Smooth muscle cell of the brain vasculature (primary cell): ENCODE results near the gene FHOD3.
"Not testable (repeated sequence)": the region's sequence is repeated elsewhere in the genome, so short reads cannot be mapped to it uniquely, and the experiment has no call there.

Source experiments
- DNase-seq: peaks from one replicate; pipeline ENCODE4 v3.0.0-alpha.2; 2012; ENCODE audit warnings: low read depth, low spot score

FHOD3 gene

DNA sequence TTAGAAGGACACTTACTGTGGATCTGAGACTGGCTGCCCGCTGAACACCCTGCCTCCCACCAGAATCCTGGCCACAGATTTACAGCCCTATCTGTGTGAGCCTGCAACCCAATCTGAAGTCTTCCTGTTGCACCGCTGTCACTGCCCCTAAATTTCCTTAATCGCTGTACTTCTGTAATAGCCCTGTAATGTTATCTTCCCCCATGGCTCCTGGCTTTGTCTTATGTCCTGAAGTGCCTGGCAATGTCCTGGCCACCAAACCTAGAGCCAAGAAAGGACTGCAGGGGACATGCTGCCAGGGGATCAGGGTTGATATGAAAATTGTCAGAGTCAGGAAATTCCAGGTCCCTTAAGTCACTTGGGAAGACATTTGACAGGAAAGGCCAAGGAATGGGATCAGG lies 52.7 kb downstream of the FHOD3 start:
- DNase-seq: no peak

DNA sequence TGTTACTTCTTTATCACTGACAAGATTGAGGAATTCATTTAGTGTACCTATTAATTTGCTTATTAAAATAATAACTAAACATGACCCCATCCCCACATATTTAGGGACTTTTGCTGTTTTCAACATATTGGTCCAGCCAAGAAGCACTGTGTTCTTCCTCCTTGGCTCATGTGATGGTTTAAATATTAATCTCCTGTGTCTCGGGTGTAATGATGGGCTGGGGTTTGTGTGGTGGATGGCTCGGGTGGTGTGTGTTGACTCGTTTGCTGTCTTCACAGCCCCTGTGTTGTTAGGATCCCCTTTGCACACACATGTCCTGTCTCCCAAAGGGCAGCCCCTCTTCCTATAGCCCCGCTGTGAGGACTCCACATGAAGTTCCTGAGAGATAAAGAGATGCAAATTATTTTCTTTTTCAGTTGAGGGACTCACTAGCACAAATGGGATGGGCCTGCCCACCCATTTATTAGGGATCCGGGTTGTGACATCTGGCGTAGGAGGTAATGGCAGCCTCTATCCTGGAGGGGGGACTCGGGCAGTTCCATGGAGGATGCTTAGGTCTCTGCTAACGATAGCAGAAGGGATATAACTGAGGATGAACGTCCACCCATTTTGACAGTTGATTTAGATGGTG lies 53.4 kb downstream of the FHOD3 start:
- DNase-seq: no peak

DNA sequence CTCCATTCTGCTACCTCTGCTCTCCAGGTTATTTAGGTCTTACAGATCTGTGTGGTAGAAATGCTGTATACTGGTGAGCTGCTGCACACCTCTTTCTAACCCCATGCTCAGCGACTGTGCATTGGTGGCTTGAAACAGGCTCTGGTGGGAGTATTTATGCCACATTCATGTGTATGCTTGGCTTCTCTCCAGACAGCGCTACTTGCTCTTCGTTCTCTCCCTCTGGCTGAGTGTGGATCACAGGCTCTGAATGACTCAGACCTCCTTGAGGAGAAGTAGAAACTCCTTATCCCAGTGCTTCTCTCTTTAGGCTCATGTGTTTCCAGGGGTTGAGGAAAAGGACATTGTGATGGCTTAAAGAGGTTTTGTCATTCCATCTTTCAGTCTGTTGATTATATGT lies 54.9 kb downstream of the FHOD3 start:
- no peak for DNase-seq

DNA sequence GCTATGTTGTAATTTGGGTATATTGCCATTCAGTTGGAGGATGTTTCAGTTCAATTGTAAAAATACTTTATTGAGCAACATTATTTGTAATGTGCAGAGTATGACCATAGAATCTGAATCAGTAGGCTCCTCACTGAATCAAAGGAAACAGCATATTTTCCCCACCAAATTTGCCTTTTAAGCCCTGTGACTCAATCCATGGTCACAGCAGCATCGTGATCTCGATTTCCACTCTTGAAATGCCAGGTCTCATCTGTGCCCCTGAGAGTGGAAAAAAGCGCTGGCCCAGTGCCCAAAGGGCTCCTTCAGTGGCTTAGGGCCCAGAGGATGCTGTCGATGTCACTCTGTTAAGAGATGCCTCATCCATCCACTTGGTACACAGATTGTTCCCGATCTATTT lies 57.5 kb downstream of the FHOD3 start:
- DNase-seq: no peak

DNA sequence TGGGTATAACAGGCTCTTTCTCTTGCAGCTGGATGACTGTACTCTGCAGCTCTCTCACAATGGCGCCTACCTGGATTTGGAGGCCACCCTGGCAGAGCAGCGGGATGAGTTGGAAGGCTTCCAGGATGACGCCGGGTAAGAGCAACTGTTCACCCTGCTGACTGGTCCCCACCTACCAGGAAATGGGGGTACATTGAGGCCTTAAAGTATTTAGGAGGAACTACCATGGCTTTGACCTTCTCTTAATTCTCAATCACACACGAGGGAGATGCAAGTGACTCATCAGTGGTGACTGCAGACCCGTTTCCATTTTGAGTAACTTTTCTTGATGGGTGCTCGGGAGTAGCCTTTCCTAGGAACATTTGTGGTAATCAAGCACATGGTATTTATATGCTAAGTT lies 58.0 kb downstream of the FHOD3 start:
- DNase-seq: no peak

DNA sequence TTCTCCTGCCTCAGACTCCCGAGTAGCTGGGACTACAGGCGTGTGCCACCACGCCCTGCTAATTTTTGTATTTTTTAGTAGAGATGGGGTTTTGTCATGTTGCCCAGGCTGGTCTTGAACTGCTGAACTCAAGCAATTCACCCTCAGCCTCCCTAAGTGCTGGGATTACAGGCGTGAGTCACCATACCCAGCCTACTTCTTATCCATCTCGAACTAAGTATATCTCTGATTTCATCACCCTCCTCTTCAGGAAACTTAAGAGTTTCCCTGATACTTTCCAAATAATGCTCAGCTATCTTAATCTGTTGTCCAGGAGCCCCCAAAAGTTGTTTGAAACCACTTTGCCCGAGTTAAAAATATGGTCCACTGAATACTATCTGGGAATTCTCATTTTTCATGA lies 59.2 kb downstream of the FHOD3 start:
- not testable (repeated sequence) for DNase-seq

DNA sequence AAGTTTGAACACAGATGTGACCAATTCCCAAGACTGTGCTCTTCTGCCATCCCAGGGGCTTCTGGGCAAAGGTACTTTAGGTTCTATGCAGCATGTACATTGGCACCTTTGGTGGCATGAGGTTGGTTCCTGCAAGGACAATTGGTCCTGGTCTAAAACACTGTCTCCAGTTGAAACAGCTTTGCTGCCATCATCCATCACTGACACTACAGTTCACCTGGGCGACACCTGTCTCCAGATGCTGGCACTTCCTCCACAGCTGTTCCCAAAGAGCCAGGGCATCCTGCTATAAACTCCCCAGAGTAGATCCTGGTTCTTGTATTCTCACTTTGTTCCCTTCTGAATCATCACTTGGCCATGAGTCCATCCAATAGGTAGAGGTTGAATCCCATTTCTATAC lies 60.6 kb downstream of the FHOD3 start:
- DNase-seq: no peak

DNA sequence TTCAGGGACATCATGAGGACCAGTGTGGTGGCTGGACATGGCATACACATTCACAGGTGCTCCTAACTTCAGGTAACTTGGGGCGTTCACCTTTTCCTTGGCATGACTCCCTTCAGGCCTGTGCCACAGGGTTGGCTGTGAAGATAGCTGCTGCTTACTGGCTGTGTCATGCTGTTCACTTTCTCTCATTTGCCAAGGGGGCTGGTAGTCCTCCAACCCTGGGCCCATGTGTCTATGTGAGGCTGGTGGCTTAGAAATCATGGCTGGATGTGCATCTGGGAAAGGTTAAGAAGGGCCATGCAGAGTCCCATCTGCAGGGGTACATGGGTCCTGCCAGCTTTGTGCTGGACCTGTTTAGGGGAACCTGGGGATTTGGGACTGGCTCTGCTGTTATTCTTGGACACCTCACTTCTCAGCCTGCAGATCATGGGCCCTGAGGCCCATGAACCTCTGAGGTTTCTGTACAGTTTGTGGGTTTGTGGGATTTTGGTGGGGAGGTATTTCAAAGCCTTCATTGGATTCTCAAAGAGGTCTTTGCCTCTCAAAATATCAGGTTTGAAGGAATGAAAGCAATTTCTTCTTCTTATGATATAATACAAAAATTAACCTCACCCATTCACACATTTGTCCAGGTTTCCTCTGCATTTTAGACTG lies 62.9 kb downstream of the FHOD3 start:
- no peak for DNase-seq

DNA sequence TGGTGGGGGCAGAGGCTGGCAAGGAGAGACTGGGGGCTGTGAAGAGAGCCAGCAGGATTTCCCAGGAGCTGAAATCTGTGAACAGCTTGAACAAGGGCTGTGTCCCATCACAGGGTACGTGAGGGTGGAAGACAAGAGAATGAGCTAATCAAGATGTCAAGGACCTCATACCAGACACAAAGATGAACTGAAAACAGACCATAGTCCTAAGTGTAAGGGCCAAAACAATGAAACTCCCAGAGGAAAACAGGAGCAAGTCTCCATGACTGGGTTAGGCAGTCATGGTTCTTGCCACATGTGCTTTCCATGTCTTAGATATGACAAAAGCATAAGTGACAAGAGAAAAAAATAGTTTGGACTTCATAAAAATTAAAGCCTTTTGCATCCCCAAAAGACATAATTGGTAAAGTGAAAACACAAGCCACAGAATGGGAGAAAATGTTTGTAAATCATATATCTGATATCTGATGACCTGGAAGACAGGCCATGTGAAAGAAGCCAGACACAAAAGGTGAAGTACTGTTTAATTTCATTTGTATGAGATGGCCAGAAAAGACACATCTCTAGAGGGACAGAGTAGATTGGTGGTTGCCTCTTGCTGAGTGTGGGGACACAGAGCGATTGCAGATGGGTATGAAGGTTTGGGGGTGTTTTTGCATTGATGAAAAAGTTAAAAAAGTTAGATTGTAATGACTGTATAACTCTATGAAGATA lies 67.6 kb downstream of the FHOD3 start:
- DNase-seq: no peak

DNA sequence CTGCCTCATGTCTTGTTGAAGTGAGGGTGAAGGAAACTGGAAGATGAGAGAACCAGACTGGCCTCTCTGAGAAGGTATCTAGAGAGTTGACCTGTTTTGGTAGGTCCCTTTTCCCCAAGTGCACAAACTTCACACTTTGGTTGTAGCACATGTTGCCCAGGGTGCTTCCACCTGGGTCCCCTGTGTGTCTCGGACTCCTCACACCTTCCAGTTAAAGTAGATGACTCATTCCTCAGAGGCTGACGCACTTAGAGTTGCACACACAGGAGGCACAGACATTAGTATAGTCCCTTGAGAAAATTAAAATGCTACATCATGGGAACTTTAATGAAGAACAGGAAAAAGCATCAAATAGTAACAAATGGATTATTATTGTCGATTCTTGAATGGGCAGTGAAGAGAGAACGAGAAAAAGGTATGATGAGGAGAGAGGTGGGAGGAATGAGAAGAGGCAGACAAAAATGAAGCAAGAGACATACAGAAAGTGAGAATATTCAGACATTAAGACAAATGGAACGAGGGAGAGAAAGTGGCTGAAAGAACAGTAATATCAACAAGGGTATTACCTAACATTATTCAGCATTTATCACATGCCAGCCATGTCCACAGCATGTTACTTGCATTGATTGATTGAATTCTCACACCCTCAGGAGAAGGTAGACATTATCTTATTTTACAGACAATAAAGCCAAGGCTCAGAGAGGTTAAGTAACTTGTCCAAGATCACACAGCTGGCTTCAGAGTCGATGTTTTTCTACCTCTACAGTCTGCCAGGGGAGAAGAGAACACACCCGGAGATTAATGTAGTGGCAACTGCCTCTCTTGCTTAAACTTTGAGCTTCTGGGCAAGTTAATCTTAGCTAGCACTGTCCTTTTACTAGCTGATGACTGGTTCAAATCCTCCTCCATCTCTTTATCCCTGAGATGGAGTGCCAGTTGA lies 68.6 kb downstream of the FHOD3 start:
- DNase-seq: no peak

DNA sequence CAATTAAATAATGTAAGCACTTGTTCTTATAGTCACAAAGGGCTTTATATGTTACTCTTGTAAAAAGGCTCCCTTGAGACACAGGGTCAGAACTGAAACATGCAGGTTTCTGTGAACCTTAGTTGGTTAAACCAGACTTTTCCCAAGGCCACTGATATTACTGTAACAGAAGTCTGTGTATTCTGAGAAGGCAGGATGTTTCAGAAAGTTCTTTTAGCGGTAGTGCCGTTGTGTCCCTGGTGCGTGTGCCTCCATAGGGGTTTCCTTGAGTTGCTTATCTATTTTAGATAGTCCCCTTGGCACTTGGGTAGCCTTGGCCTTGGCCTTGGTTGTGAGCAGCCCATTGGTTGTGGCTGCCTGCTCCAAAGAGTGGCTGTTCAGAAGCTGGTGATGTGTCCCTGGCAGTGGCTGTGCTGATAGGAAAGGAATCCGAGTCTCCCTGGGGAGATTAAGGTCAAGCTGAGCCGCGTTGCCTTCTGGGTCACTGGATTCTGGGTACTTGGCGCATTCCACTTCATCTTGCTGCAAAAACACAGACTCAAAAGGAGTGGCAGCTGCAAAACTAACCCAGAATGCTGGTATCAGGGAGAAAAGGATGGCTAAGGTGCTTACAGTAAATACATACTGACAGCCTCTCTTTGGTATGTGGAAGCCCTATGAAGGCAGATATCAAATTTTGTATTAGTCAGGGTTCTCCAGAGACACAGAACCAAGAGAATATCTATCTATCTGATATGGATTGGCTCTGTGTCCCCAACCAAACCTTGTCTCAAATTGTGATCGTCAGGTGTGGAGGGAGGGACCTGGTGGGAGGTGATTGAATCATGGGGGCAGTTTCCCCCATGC lies 69.7 kb downstream of the FHOD3 start:
- DNase-seq: no peak

DNA sequence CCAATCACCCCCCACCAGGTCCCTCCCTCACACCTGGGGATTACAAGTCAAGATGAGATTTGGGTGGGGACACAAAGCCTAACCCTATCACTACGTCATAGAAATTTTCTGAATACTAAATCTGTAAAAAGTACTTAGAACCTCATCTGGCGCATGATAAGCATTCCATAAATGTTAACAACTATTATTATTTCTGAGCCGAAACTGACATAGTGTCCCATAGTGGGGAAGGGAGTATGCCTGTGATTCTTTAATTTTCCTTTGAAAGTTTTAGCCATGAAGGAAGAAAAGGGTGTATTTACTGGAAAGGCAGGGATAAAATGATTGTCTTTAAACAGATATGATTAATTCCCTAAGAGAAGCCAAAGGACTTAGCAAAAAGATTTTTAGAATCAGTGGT lies 71.4 kb downstream of the FHOD3 start:
- no peak for DNase-seq

DNA sequence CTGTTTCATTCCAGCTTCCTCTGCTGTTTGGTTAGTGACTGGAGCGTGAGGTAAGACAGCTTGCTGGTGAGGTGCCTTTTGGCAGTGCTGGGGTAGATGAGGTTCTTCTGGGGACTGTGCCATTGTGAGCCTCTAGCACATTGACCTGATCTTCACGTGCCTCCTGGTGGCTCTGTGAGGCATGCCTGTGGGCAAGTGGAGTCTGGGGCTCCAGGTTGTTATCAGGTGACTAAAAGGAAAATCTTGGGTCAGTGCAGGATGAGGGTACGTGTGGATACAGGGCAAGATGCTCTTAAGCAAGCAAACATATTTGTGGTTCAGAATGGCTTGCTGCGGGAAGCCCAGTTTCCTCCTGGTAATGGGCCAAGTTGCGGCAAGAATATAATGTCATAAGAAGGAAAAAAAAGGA lies 75.4 kb downstream of the FHOD3 start:
- no peak for DNase-seq

DNA sequence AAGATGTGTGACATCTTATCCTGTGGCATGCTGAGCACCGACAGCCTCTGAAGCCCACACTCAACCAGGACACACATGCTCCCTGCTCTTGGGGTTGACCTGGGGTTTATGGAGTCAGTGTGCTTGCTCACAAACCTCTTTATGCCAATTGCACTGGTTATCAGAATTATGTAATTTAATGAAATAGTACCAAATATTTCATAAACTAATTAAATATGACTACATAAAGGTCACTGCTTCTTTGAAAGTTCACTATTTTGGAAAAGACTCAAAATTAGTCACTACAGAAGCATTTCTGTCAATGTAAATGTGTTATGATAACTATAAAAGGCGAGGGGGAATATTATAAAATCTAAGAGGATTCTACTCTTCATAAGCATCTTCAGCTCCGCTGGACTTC lies 76.7 kb downstream of the FHOD3 start:
- no peak for DNase-seq

DNA sequence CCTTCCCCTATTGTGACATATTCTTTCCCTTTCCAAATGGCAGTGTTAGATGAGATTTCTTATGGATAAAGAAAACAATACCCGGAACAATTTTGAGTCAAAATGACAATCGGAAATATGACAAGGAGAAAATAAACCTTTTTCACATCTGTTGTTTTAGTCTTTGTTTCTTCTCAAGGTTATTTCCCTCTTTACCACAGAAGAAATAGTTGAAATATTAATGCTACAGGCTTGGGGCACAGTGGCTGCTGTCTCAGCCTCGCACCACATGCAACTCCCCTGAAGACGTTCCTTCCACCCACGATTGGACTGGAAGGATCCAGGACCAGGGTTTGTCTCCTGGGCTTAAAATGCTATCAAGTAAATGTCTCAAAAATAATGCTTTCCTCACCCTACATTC lies 77.6 kb downstream of the FHOD3 start:
- no peak for DNase-seq

DNA sequence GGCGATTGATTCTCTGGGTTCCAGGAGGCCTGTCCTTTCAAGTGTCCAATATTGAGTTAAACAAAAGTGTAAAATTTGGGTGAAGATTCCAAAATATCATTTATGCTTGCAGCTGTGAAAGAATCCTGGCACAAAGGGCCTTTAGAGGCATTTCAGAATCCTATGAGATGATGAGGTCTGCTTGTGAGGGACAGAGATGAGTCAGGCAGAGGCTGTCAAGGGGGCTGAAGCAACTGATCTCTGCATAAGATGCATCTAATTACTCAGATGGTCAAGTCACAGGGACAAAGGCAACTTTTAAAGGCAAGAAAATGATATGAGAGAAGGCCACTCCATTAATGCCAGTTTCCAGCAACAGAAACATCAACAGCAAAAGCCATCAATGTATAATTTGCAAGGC lies 78.8 kb downstream of the FHOD3 start:
- no peak for DNase-seq

DNA sequence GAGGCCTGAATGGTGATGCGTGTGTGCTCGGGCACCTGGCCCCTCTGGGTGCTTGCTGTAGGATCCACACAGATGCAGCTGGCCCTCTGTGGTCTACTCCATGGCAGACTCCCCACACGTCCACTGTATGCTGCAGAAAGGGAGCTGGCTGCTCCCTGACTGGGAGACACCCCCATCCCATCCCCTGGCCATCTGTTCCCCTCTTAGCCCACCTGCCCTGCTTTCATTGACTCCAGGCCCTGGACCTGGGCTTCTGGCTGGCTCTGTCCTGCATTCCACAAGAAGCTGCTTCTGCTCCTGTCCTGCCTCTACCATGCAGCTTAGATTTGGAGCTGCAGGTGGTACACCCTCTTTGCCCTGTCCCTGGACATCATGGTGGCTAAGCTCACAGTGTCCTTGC lies 80.1 kb downstream of the FHOD3 start:
- no peak for DNase-seq

DNA sequence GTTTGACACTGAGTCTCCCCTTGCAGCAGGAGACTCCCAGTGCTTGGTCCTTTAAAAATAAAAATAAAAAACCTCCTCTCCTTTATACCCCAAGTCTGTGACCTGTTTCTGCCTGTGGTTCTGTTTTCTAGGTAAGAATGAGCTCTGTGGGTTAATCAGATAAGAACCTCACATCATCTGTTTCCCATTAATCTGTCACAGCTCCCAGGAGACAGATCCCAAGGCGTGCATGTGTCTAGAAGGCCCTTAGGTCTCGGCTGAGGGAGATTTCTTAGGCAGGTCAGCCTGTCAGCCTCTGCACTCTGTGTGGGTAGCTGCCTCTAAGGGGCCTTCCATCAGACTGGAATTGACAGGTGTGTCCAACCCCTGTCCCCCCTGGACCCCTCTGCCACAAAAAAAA lies 80.7 kb downstream of the FHOD3 start:
- DNase-seq: no peak

DNA sequence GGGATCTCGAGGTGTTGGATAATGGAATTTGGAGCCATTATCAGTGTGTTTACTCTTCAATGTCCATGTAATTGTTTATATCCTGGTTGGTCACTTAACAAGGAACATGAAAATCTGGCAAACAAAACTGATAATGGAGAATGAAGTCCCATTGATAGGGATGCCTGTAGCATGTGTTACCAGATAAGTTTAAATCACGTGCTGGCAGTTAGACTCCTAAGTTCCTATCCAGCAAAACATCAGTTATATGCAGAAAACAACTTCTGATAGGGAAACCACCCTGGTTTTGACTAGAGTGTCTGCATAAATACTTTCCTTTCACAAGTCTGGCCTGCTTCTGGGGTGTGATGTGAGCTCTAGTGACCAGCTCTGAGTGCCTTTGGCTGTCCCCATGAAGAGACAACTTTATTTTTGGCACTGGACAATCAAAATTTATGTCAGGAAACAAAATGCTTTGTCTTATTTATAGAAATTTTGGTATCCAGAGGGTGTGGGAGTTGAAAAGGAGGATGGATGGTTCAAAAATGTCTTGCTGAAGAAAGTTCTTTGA lies 82.0 kb downstream of the FHOD3 start:
- no peak for DNase-seq

DNA sequence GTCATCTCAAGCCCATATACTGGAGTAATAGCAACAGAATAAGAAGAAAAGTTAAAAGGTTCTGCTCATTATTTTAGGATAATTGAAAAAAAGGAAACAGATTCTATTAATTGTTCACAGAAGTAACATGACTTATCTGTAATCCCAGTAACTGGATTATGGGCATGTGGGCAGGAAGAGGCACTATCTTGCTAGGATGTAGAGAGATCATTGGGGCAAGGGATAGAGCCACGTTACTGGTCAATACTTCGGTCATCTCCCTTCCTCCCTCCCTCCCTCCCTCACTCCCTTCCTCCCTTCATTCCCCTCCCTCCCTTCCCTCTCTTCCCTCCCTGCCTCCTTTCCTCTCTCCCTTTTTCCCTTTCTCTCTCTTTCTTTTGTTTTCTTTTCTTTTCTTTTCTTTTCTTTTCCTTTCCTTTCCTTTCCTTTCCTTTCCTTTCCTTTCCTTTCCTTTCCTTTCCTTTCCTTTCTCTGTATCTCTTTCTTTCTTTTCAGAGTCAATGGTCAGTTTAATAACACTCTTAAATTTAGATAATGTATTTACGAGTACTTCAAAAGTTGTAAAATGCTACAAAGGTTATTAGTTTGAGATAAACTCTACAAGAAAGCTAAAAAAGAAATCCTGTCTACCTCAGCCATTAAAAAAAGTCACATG lies 82.8 kb downstream of the FHOD3 start:
- DNase-seq: no peak
